ENCODE results near the gene DOCK11. TPM values are rescaled to one million over a fixed set of nuclear protein-coding genes. Genes with fewer than 3 reads are reported as not detected.
A peak's percentile ranks its signal among the peaks of the same experiment; 100 is the strongest.

Gene DOCK11
- total and polyA plus RNA-seq, 9 of the 15 experiments (the other 6 are each of a cell fraction or from before 2014, with no cell fraction given): 41.8 to 77.8 (median 50.9) TPM

DNA sequence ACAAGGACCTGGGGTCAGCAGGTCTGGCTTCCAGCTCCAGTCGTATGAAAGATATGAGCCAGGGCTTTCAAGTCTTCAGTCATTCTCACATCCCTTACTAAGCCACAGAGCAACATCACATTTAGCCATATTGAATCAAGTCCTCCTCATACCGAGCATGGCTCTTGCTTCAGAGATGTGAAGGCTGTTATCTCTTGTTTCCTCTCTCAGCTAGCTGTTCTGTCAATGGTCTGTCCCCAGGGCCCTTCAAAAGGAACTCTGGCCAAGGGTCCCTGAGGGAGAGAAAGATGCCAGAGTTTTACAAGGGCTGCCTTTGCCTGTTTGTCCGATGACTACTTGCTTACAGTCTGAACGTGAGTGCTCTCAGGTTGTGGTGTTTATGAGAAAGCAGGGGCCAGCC is 30.5 kb downstream of the DOCK11 start:
- Histone ChIP-seq H3K4me3 (no peak overlapping the region), H2AFZ (ENCODE audit: low read depth, low read length) (no peak overlapping the region), H3K9me1 (ENCODE audit: control insufficient read depth, insufficient read depth, low read length) (no peaks in the 10 kb centered on the region), H3K4me2 (ENCODE audit: insufficient read depth, low read length) (peak overlapping the region; percentile 12; the same call in 1 of the 2 replicates), H3K4me1 (replicated peaks in 1 of 2; ENCODE audit: control insufficient read depth in 2 of 2, insufficient read depth in 2 of 2, low read length in 2 of 2) (peaks cover 11 to 70% of the 10 kb centered on the region in 2 experiments; a peak in 4 of 5 replicates), H3K36me3 (ENCODE audit: control insufficient read depth, insufficient read depth, low read length) (peaks cover 10% of the 10 kb centered on the region; the same call in 1 of the 3 replicates), H4K20me1 (replicated peaks; ENCODE audit: control insufficient read depth, insufficient read depth, low read length) (no peaks in the 10 kb centered on the region), H3K27ac (ENCODE audit: extremely low read depth, low read depth, low read length) (peak overlapping the region; percentile 28; the same call in 1 of the 3 replicates), H3K79me2 (ENCODE audit: control insufficient read depth, insufficient read depth, low read length) (peaks cover 86% of the 10 kb centered on the region), H3K9me3 (replicated peaks; ENCODE audit: control insufficient read depth, insufficient read depth, low read depth, low read length) (no peaks in the 10 kb centered on the region), H3K27me3 (ENCODE audit: control insufficient read depth in 2 of 2, insufficient read depth in 2 of 2, low read length in 2 of 2) (no peaks in the 10 kb centered on the region), H3K9ac (ENCODE audit: insufficient read depth in 1 of 2, low read depth in 2 of 2, low read length in 2 of 2) (peak overlapping the region in 1 of 2 experiments; percentile 47; a peak in 1 of 4 replicates)
- DNase-seq (ENCODE audit: extremely low read depth in 1 of 4, low spot score in 3 of 4) (peak in 1 of 4 experiments; percentile 41), ATAC-seq (peak; percentile 37), FAIRE-seq (peak; percentile 87)
- in situ Hi-C loops (cut with MboI): no loop called here
- CTCF ChIA-PET (ENCODE audit: low intra/inter-chr PET ratio): no interaction called here
- 9% methylated on average over 4 of the region's 4 CpGs for WGBS (ENCODE audit: insufficient coverage, low coverage, missing lambda C conversion rate)
- TF ChIP-seq SREBF1 (IDR thresholded peaks at IDR 0.05; ENCODE audit: borderline replicate concordance, low read depth, low read length): no peak
- 0 out of 2 replicates have a peak, but pooled peaks have one; percentile 11 for TF ChIP-seq EHMT2 (IDR thresholded peaks at IDR 0.05)
- BruUV-seq (replicated peaks): no TSS peak
- POLR2A ChIA-PET: interaction anchor here (0.6 kb wide), 1 partner anchor 557 kb away, joined by 3 read pairs; no protein-coding TSS in a partner anchor
- intact Hi-C loops (cut with micrococcal nuclease): no loop called here

- Histone ChIP-seq H3K4me2 (ENCODE audit: insufficient read depth, low read length) (no peak overlapping the region), H3K36me3 (ENCODE audit: control insufficient read depth, insufficient read depth, low read length) (peaks cover 10% of the 10 kb centered on the region; the same call in 1 of the 3 replicates), H3K79me2 (ENCODE audit: control insufficient read depth, insufficient read depth, low read length) (peaks cover 78% of the 10 kb centered on the region), H3K9ac (ENCODE audit: insufficient read depth in 1 of 2, low read depth in 2 of 2, low read length in 2 of 2) (no peak overlapping the region), H3K4me1 (replicated peaks in 1 of 2; ENCODE audit: control insufficient read depth in 2 of 2, insufficient read depth in 2 of 2, low read length in 2 of 2) (peaks cover 7 to 49% of the 10 kb centered on the region in 2 experiments; a peak in 4 of 5 replicates), H2AFZ (ENCODE audit: low read depth, low read length) (no peak overlapping the region), H3K9me3 (replicated peaks; ENCODE audit: control insufficient read depth, insufficient read depth, low read depth, low read length) (no peaks in the 10 kb centered on the region), H3K4me3 (no peak overlapping the region), H4K20me1 (replicated peaks; ENCODE audit: control insufficient read depth, insufficient read depth, low read length) (no peaks in the 10 kb centered on the region), H3K9me1 (ENCODE audit: control insufficient read depth, insufficient read depth, low read length) (no peaks in the 10 kb centered on the region), H3K27me3 (ENCODE audit: control insufficient read depth in 2 of 2, insufficient read depth in 2 of 2, low read length in 2 of 2) (no peaks in the 10 kb centered on the region), H3K27ac (ENCODE audit: extremely low read depth, low read depth, low read length) (peak overlapping the region; percentile 15; the same call in 2 of the 3 replicates)
- intact Hi-C loops (cut with micrococcal nuclease): no loop called here
- WGBS (ENCODE audit: insufficient coverage, low coverage, missing lambda C conversion rate): 82% methylated on average over 7 of the region's 10 CpGs
- no peak for ATAC-seq
- in situ Hi-C loops (cut with MboI): no loop called here
- BruUV-seq (replicated peaks): no TSS peak
- ChIA-PET CTCF (ENCODE audit: low intra/inter-chr PET ratio) (no interaction called here), POLR2A (interaction anchor here (0.5 to 1.3 kb wide), 4 partner anchors 23 to 347 kb away, joined by 3 to 5 read pairs (median 4); no protein-coding TSS in a partner anchor)
- no peak for DNase-seq (ENCODE audit: extremely low read depth in 1 of 4, low spot score in 3 of 4)
- no peak for FAIRE-seq
- TF ChIP-seq, protein P1, sequence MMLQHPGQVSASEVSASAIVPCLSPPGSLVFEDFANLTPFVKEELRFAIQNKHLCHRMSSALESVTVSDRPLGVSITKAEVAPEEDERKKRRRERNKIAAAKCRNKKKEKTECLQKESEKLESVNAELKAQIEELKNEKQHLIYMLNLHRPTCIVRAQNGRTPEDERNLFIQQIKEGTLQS (IDR thresholded peaks at IDR 0.05): no peak
- TF ChIP-seq, protein P1 (CRISPR knock-in tag; conservative IDR thresholded peaks at IDR 0.05): no peak
- TF ChIP-seq NKRF (IDR thresholded peaks at IDR 0.05; ENCODE audit: borderline replicate concordance) (no peak), EWSR1 (IDR thresholded peaks at IDR 0.05; ENCODE audit: borderline replicate concordance, low read depth, partially characterized antibody) (no peak), ZNF79 (CRISPR knock-in tag; IDR thresholded peaks at IDR 0.05; ENCODE audit: low read depth) (no peak)
Measured at GRCh38 chrX:118528071-118528737, 32.6 kb downstream of the DOCK11 start.
